Measurements from ENCODE around the gene FUBP3. TPM values are rescaled to one million over a fixed set of nuclear protein-coding genes. Genes with fewer than 3 reads are reported as not detected.
A peak's percentile ranks its signal among the peaks of the same experiment; 100 is the strongest.

FUBP3 gene
- 206 TPM for polyA plus RNA-seq (2012; ENCODE audit: insufficient read depth, insufficient read length, low read depth)

- Histone ChIP-seq H3K27me3 (peaks cover 3% of the 10 kb centered on the region; the same call in 1 of the 2 replicates), H3K36me3 (peaks cover 19% of the 10 kb centered on the region), H3K4me3 (ENCODE audit: low read depth, low read length) (peak within 1 kb of the TSS; percentile 96), H3K4me1 (peaks cover 3% of the 10 kb centered on the region; the same call in 1 of the 2 replicates), H3K9me3 (no peaks in the 10 kb centered on the region)
- peak; percentile 95 for DNase-seq
- TF ChIP-seq CTCF (IDR thresholded peaks at IDR 0.05; ENCODE audit: low read depth, low read length), result no peak
Observed at GRCh38 chr9:130578865-130579737, at the start of gene FUBP3. FUBP3 (plus strand) TSS chr9:130579577; CDS start chr9:130579681, 104 bp downstream.

GRCh38 chr9:130530938-130531337, 48.4 kb upstream of the FUBP3 start:
- DNase-seq, result no peak
- H3K36me3 ChIP-seq, result no peaks in the 10 kb centered on the region
- H3K27me3 ChIP-seq, result no peaks in the 10 kb centered on the region
- no peaks in the 10 kb centered on the region; the same call in 1 of the 2 replicates for H3K4me1 ChIP-seq
- TF ChIP-seq CTCF (IDR thresholded peaks at IDR 0.05; ENCODE audit: low read depth, low read length), result no peak
- no peak overlapping the region for H3K4me3 ChIP-seq (ENCODE audit: low read depth, low read length)
- no peaks in the 10 kb centered on the region for H3K9me3 ChIP-seq

- no peaks in the 10 kb centered on the region for H3K36me3 ChIP-seq
- TF ChIP-seq CTCF (IDR thresholded peaks at IDR 0.05; ENCODE audit: low read depth, low read length), result no peak
- H3K4me1 ChIP-seq, result peaks cover 6% of the 10 kb centered on the region
- H3K27me3 ChIP-seq, result no peaks in the 10 kb centered on the region
- peak; percentile 80 for DNase-seq
- no peaks in the 10 kb centered on the region for H3K9me3 ChIP-seq
- no peak overlapping the region for H3K4me3 ChIP-seq (ENCODE audit: low read depth, low read length)
Observed at GRCh38 chr9:130531670-130532069, 47.7 kb upstream of the FUBP3 start.

- Histone ChIP-seq H3K36me3 (no peaks in the 10 kb centered on the region), H3K4me1 (peaks cover 12% of the 10 kb centered on the region), H3K27me3 (no peaks in the 10 kb centered on the region), H3K4me3 (ENCODE audit: low read depth, low read length) (no peak overlapping the region), H3K9me3 (no peaks in the 10 kb centered on the region)
- TF ChIP-seq CTCF (IDR thresholded peaks at IDR 0.05; ENCODE audit: low read depth, low read length), result no peak
- no peak for DNase-seq
Observed at GRCh38 chr9:130532426-130533080, 46.8 kb upstream of the FUBP3 start.

- H3K4me1 ChIP-seq, result peaks cover 14% of the 10 kb centered on the region
- peak; percentile 67 for DNase-seq
- H3K27me3 ChIP-seq, result no peaks in the 10 kb centered on the region
- peak overlapping the region; percentile 52 for H3K4me3 ChIP-seq (ENCODE audit: low read depth, low read length)
- no peak for TF ChIP-seq CTCF (IDR thresholded peaks at IDR 0.05; ENCODE audit: low read depth, low read length)
- H3K9me3 ChIP-seq, result no peaks in the 10 kb centered on the region
- H3K36me3 ChIP-seq, result no peaks in the 10 kb centered on the region
Observed at GRCh38 chr9:130535818-130536521, 43.4 kb upstream of the FUBP3 start.

All from BE2C (cell line).